Aorta (tissue), 5 donors: Measurements from ENCODE around the gene TMEM9. TPM values are rescaled to one million over a fixed set of nuclear protein-coding genes. Genes with fewer than 3 reads are reported as not detected.

ENCODE experiments used
- ATAC-seq: fragments of 200-7000 bp; cut with Tn5 transposase; one replicate; pipeline ENCODE4 v1.9.1; 2022; ENCODE audit warnings: moderate library complexity; ENCODE audit not compliant: low FRiP score
- DNase-seq, 2 donors: peaks; one replicate each; pipeline ENCODE4 v3.0.0-alpha.2; 2020
- H3K27ac ChIP-seq, 2 donors: one replicate each; pipeline ENCODE4 v1.5.1; 2013; ENCODE audit warnings: low read length in 2 of 2, mild to moderate bottlenecking in 2 of 2, moderate library complexity in 2 of 2, control low read depth in 1 of 2, inconsistent platforms in 1 of 2, low read depth in 1 of 2
- H3K27me3 ChIP-seq, 2 donors: one replicate each; pipeline ENCODE4 v1.6.1; 2013; ENCODE audit warnings: control low read depth in 1 of 2, low read length in 1 of 2, mild to moderate bottlenecking in 1 of 2, moderate library complexity in 1 of 2; ENCODE audit not compliant: insufficient read depth in 2 of 2, control insufficient read depth in 1 of 2
- H3K36me3 ChIP-seq, 2 donors: one replicate each; pipeline ENCODE4 v1.6.1; 2013; ENCODE audit warnings: control low read depth in 1 of 2, low read length in 1 of 2, mild to moderate bottlenecking in 1 of 2; ENCODE audit not compliant: insufficient read depth in 2 of 2, control insufficient read depth in 1 of 2
- H3K4me1 ChIP-seq, 2 donors: one replicate each; pipeline ENCODE4 v1.6.1; 2013; ENCODE audit warnings: low read length in 2 of 2, control low read depth in 1 of 2, mild to moderate bottlenecking in 1 of 2, moderate library complexity in 1 of 2; ENCODE audit not compliant: insufficient read depth in 2 of 2, control insufficient read depth in 1 of 2
- H3K4me3 ChIP-seq, 2 donors: one replicate each; pipeline ENCODE4 v1.5.1; 2013; ENCODE audit warnings: low read length in 2 of 2, control low read depth in 1 of 2, mild to moderate bottlenecking in 1 of 2
- H3K9me3 ChIP-seq: one replicate; pipeline ENCODE4 v1.6.1; 2013; ENCODE audit warnings: mild to moderate bottlenecking, low read length; ENCODE audit not compliant: control insufficient read depth
- WGBS, 2 donors: extraction: QIAGEN DNeasy Blood & Tissue Kit; methylation state at CpG; one replicate each; pipeline ENCODE4 v1.1.7; 2013; 5-methylcytosine and 5-hydroxymethylcytosine counted together
- intact Hi-C, 2 donors: fragments of 100-400 bp; cut with DNase I; formaldehyde crosslinking; loops; one replicate each; pipeline versions ENCODE4 v1.14.2 to v1.15.0; 2022
- polyA plus RNA-seq, 2 donors: library from polyadenylated mRNA; stranded (reverse); fragments of 200-250 nt; gene quantifications; one replicate each; pipeline ENCODE4 v1.2.3, GENCODE V29; 2013
- total RNA-seq, 2 donors: library from RNA; stranded (reverse); fragmentation: NEBNext Ultra II Directional; extraction: Animal tissue kit (Norgen Biotek cat#: 25700); gene quantifications; one replicate each; pipeline ENCODE4 v1.2.1, GENCODE V29; 2021
- donor health status: healthy with polysubstance abuse.
- donor health status: Bipolar disorder and iron deficiency.
- donor health status: DM: no; HTN: no; CAD: no.
- donor health status: DM: no; HTN: no; CAD: no.
- donor health status: DM: yes; HTN: yes; CAD: no.

Gene TMEM9
- total and polyA plus RNA-seq, 4 donors: 36.3 to 77.7 (median 45.2) TPM

GRCh38 chr1:201186192-201186591, 31.9 kb upstream of the TMEM9 start:
- H3K27ac ChIP-seq: no peak overlapping the region
- no peaks in the 10 kb centered on the region for H3K4me1 ChIP-seq
- no peaks in the 10 kb centered on the region for H3K27me3 ChIP-seq
- DNase-seq (no peak), ATAC-seq (no peak)
- no peak overlapping the region for H3K4me3 ChIP-seq
- no peaks in the 10 kb centered on the region for H3K36me3 ChIP-seq
- WGBS, 2 donors: 87 to 88% methylated on average over 3 of the region's 3 CpGs
- no peaks in the 10 kb centered on the region for H3K9me3 ChIP-seq
- intact Hi-C loops: no loop called here

- no peaks in the 10 kb centered on the region for H3K36me3 ChIP-seq
- intact Hi-C loops: no loop called here
- ATAC-seq (no peak), DNase-seq (no peak)
- WGBS, 2 donors: 91 to 95% methylated on average over 5 of the region's 5 CpGs
- no peak overlapping the region for H3K4me3 ChIP-seq
- H3K27me3 ChIP-seq: no peaks in the 10 kb centered on the region
- H3K4me1 ChIP-seq: no peaks in the 10 kb centered on the region
- no peaks in the 10 kb centered on the region for H3K9me3 ChIP-seq
- H3K27ac ChIP-seq: no peak overlapping the region
Measured at GRCh38 chr1:201185527-201186128, 31.4 kb upstream of the TMEM9 start.

- Histone ChIP-seq H3K9me3 (no peaks in the 10 kb centered on the region), H3K27ac (no peak overlapping the region), H3K4me3 (no peak overlapping the region), H3K36me3 (no peaks in the 10 kb centered on the region), H3K4me1 (no peaks in the 10 kb centered on the region), H3K27me3 (no peaks in the 10 kb centered on the region)
- DNase-seq (peak in 1 of 2 donors; percentile 48), ATAC-seq (no peak)
- 52 to 56% methylated on average over 3 of the region's 3 CpGs for WGBS, 2 donors
- intact Hi-C loops: no loop called here
Measured at GRCh38 chr1:201185123-201185453, 30.8 kb upstream of the TMEM9 start.

GRCh38 chr1:201184307-201185122, 30.2 kb upstream of the TMEM9 start:
- no peak overlapping the region for H3K27ac ChIP-seq
- WGBS, 2 donors: 67 to 71% methylated on average over 9 of the region's 9 CpGs
- no peak overlapping the region for H3K4me3 ChIP-seq
- no peaks in the 10 kb centered on the region for H3K4me1 ChIP-seq
- intact Hi-C loops: no loop called here
- peak in 1 of 2 donors; percentile 44 for DNase-seq
- H3K9me3 ChIP-seq: no peaks in the 10 kb centered on the region
- no peaks in the 10 kb centered on the region for H3K36me3 ChIP-seq
- H3K27me3 ChIP-seq: no peaks in the 10 kb centered on the region
- ATAC-seq: no peak

- no peak overlapping the region for H3K4me3 ChIP-seq
- no peaks in the 10 kb centered on the region for H3K36me3 ChIP-seq
- no peak overlapping the region for H3K27ac ChIP-seq
- ATAC-seq (no peak), DNase-seq (no peak)
- peaks cover 2% of the 10 kb centered on the region for H3K9me3 ChIP-seq
- H3K4me1 ChIP-seq: no peaks in the 10 kb centered on the region
- WGBS, 2 donors: 89 to 93% methylated on average over 5 of the region's 5 CpGs
- no peaks in the 10 kb centered on the region for H3K27me3 ChIP-seq
- intact Hi-C loops: no loop called here
Measured at GRCh38 chr1:201183753-201184152, 29.5 kb upstream of the TMEM9 start.

GRCh38 chr1:201183209-201183608, 28.9 kb upstream of the TMEM9 start:
- H3K4me1 ChIP-seq: no peaks in the 10 kb centered on the region
- peaks cover 2% of the 10 kb centered on the region for H3K9me3 ChIP-seq
- intact Hi-C loops: no loop called here
- no peak overlapping the region for H3K4me3 ChIP-seq
- ATAC-seq (no peak), DNase-seq (no peak)
- WGBS, 2 donors: 94 to 95% methylated on average over 3 of the region's 3 CpGs
- H3K27me3 ChIP-seq: no peaks in the 10 kb centered on the region
- H3K27ac ChIP-seq: no peak overlapping the region
- no peaks in the 10 kb centered on the region for H3K36me3 ChIP-seq

GRCh38 chr1:201181726-201182125, 27.5 kb upstream of the TMEM9 start:
- WGBS, 2 donors: 54 to 66% methylated on average over 2 of the region's 2 CpGs
- Histone ChIP-seq H3K4me1 (no peaks in the 10 kb centered on the region), H3K9me3 (peaks cover 2% of the 10 kb centered on the region), H3K27ac (no peak overlapping the region), H3K27me3 (no peaks in the 10 kb centered on the region), H3K4me3 (no peak overlapping the region), H3K36me3 (no peaks in the 10 kb centered on the region)
- intact Hi-C loops: no loop called here
- DNase-seq (no peak), ATAC-seq (no peak)

GRCh38 chr1:201181323-201181722, 27.0 kb upstream of the TMEM9 start:
- no peak for ATAC-seq
- Histone ChIP-seq H3K4me3 (no peak overlapping the region), H3K4me1 (no peaks in the 10 kb centered on the region), H3K27me3 (no peaks in the 10 kb centered on the region), H3K27ac (no peak overlapping the region), H3K36me3 (no peaks in the 10 kb centered on the region), H3K9me3 (peaks cover 2% of the 10 kb centered on the region)
- 62 to 68% methylated on average over 1 of the region's 1 CpG for WGBS, 2 donors
- intact Hi-C loops: no loop called here
- DNase-seq: no peak

GRCh38 chr1:201180901-201181300, 26.6 kb upstream of the TMEM9 start:
- intact Hi-C loops: no loop called here
- DNase-seq (no peak), ATAC-seq (no peak)
- Histone ChIP-seq H3K9me3 (peaks cover 2% of the 10 kb centered on the region), H3K4me3 (no peak overlapping the region), H3K27me3 (no peaks in the 10 kb centered on the region), H3K36me3 (no peaks in the 10 kb centered on the region), H3K4me1 (no peaks in the 10 kb centered on the region), H3K27ac (no peak overlapping the region)
- WGBS, 2 donors: 72 to 80% methylated on average over 6 of the region's 6 CpGs
